ENCODE results near the gene NME3. TPM values are rescaled to one million over a fixed set of nuclear protein-coding genes. Genes with fewer than 3 reads are reported as not detected.

The NME3 gene
- total RNA-seq, 1 experiment from 2014 or later = 66.9 TPM

GRCh38 chr16:1760911-1761310, 10.4 kb downstream of the NME3 start:
- no peak for TF ChIP-seq EZH2phosphoT487 (IDR thresholded peaks at IDR 0.05; ENCODE audit: borderline replicate concordance, low read length)
- TF ChIP-seq CTCF (conservative IDR thresholded peaks at IDR 0.05; ENCODE audit: low read depth, low read length) = no peak
- no peak for TF ChIP-seq EZH2 (IDR thresholded peaks at IDR 0.05; ENCODE audit: low read length, unreplicated experiment)
- no peaks in the 10 kb centered on the region for H3K36me3 ChIP-seq (ENCODE audit: low read depth, low read length)
- CTCF ChIA-PET = no interaction called here

GRCh38 chr16:1759511-1759910, 11.8 kb downstream of the NME3 start:
- intact Hi-C loops (cut with micrococcal nuclease) = no loop called here
- CTCF ChIA-PET = no interaction called here
- H3K9me2 ChIP-seq (replicated peaks; ENCODE audit: low read length) = no peaks in the 10 kb centered on the region
- H3K79me2 ChIP-seq (ENCODE audit: low read length) = no peaks in the 10 kb centered on the region
- no peaks in the 10 kb centered on the region for H3K9me3 ChIP-seq (ENCODE audit: low read length)
- H3F3A ChIP-seq (ENCODE audit: low read length, unreplicated experiment) = no peaks in the 10 kb centered on the region
- H4K20me1 ChIP-seq (ENCODE audit: low read length) = no peaks in the 10 kb centered on the region
- BruUV-seq (replicated peaks) = no TSS peak
- H2AFZ ChIP-seq (ENCODE audit: low read length) = no peak overlapping the region
- ATAC-seq (no peak), DNase-seq (no peak)
- no peak overlapping the region for H3K27ac ChIP-seq (ENCODE audit: low read length)
- no peak overlapping the region for H3K9ac ChIP-seq (ENCODE audit: low read length)
- no peaks in the 10 kb centered on the region for H3K36me3 ChIP-seq (ENCODE audit: low read depth, low read length)
- H3K4me2 ChIP-seq (ENCODE audit: low read length) = no peak overlapping the region
- no peak overlapping the region for H3K4me3 ChIP-seq (ENCODE audit: low read length)
- no peaks in the 10 kb centered on the region for H3K4me1 ChIP-seq (ENCODE audit: insufficient read depth, low read length)
- POLR2A ChIA-PET (ENCODE audit: unreplicated experiment) = no interaction called here
- TF ChIP-seq EZH2phosphoT487 (IDR thresholded peaks at IDR 0.05; ENCODE audit: borderline replicate concordance, low read length) (no peak), CTCF (conservative IDR thresholded peaks at IDR 0.05; ENCODE audit: low read depth, low read length) (no peak), EZH2 (IDR thresholded peaks at IDR 0.05; ENCODE audit: low read length, unreplicated experiment) (no peak)
- no peaks in the 10 kb centered on the region for H3K27me3 ChIP-seq (ENCODE audit: low read length)

More at GRCh38 chr16:1760911-1761310, 10.4 kb downstream of the NME3 start:
- H3K4me2 ChIP-seq (ENCODE audit: low read length) = no peak overlapping the region
- H3K9me2 ChIP-seq (replicated peaks; ENCODE audit: low read length) = no peaks in the 10 kb centered on the region
- DNase-seq = no peak
- BruUV-seq (replicated peaks) = no TSS peak
- H3K79me2 ChIP-seq (ENCODE audit: low read length) = no peaks in the 10 kb centered on the region
- H3K9me3 ChIP-seq (ENCODE audit: low read length) = no peaks in the 10 kb centered on the region
- no peak overlapping the region for H3K9ac ChIP-seq (ENCODE audit: low read length)
- intact Hi-C loops (cut with micrococcal nuclease) = no loop called here
- no peak overlapping the region for H3K27ac ChIP-seq (ENCODE audit: low read length)
- no peak overlapping the region for H2AFZ ChIP-seq (ENCODE audit: low read length)
- POLR2A ChIA-PET (ENCODE audit: unreplicated experiment) = no interaction called here
- H3K27me3 ChIP-seq (ENCODE audit: low read length) = no peaks in the 10 kb centered on the region
- H3K4me3 ChIP-seq (ENCODE audit: low read length) = no peak overlapping the region
- no peak for ATAC-seq
- no peaks in the 10 kb centered on the region for H3K4me1 ChIP-seq (ENCODE audit: insufficient read depth, low read length)
- H4K20me1 ChIP-seq (ENCODE audit: low read length) = no peaks in the 10 kb centered on the region
- no peaks in the 10 kb centered on the region for H3F3A ChIP-seq (ENCODE audit: low read length, unreplicated experiment)

- no peaks in the 10 kb centered on the region for H3K27me3 ChIP-seq (ENCODE audit: low read length)
- no TSS peak for BruUV-seq (replicated peaks)
- intact Hi-C loops (cut with micrococcal nuclease) = no loop called here
- H2AFZ ChIP-seq (ENCODE audit: low read length) = no peak overlapping the region
- ATAC-seq (no peak), DNase-seq (no peak)
- TF ChIP-seq EZH2 (IDR thresholded peaks at IDR 0.05; ENCODE audit: low read length, unreplicated experiment) (no peak), EZH2phosphoT487 (IDR thresholded peaks at IDR 0.05; ENCODE audit: borderline replicate concordance, low read length) (no peak), CTCF (conservative IDR thresholded peaks at IDR 0.05; ENCODE audit: low read depth, low read length) (no peak)
- no peak overlapping the region for H3K9ac ChIP-seq (ENCODE audit: low read length)
- no peaks in the 10 kb centered on the region for H3K36me3 ChIP-seq (ENCODE audit: low read depth, low read length)
- no peaks in the 10 kb centered on the region for H3K4me1 ChIP-seq (ENCODE audit: insufficient read depth, low read length)
- H4K20me1 ChIP-seq (ENCODE audit: low read length) = no peaks in the 10 kb centered on the region
- H3K27ac ChIP-seq (ENCODE audit: low read length) = no peak overlapping the region
- H3F3A ChIP-seq (ENCODE audit: low read length, unreplicated experiment) = no peaks in the 10 kb centered on the region
- no peaks in the 10 kb centered on the region for H3K9me3 ChIP-seq (ENCODE audit: low read length)
- POLR2A ChIA-PET (ENCODE audit: unreplicated experiment) = no interaction called here
- CTCF ChIA-PET = no interaction called here
- H3K4me3 ChIP-seq (ENCODE audit: low read length) = no peak overlapping the region
- no peaks in the 10 kb centered on the region for H3K9me2 ChIP-seq (replicated peaks; ENCODE audit: low read length)
- no peaks in the 10 kb centered on the region for H3K79me2 ChIP-seq (ENCODE audit: low read length)
- no peak overlapping the region for H3K4me2 ChIP-seq (ENCODE audit: low read length)
Measured at GRCh38 chr16:1758923-1759322, 12.4 kb downstream of the NME3 start.
